BJ (cell line): ENCODE measurements around the gene PTGER1. TPM values are rescaled to one million over a fixed set of nuclear protein-coding genes. Genes with fewer than 3 reads are reported as not detected.

Experiments
- CTCF ChIA-PET: fragments of 350-600 bp; formaldehyde crosslinking; extraction: SDS; loops from one replicate; lab custom pipeline; 2021; ENCODE audit warnings: antibody characterized with exemption, inconsistent platforms; lab: Yijun Ruan, JAX
- POLR2A ChIA-PET: fragments of 300-600 bp; sonication (Branson Sonifier 250); formaldehyde crosslinking; extraction: SDS; loops from one replicate; lab custom pipeline; 2021; ENCODE audit warnings: antibody characterized with exemption; lab: Charles Lee
- DNase-seq: peaks from one replicate; pipeline ENCODE4 v3.0.0-alpha.2; 2011; ENCODE audit warnings: low read depth
- H3K27me3 ChIP-seq: 2 replicates; pipeline ENCODE4 v1.6.0; 2011; ENCODE audit warnings: low read length; ENCODE audit not compliant: control insufficient read depth, insufficient read depth
- H3K36me3 ChIP-seq: 2 replicates; pipeline ENCODE4 v1.5.1; 2011; ENCODE audit warnings: low read length; ENCODE audit not compliant: control insufficient read depth, insufficient read depth
- H3K4me3 ChIP-seq: 2 replicates; pipeline ENCODE4 v1.5.1; 2011; ENCODE audit warnings: low read depth, mild to moderate bottlenecking, control low read depth, low read length
- polyA plus RNA-seq: library from polyadenylated mRNA; depleted of rRNA; stranded (reverse); fragments of >200 nt; gene quantifications from 2 replicates; pipeline ENCODE4 v1.2.3, GENCODE V29; 2011
- TF ChIP-seq, protein P1 (sequence below): IDR thresholded peaks from 2 replicates; pipeline ENCODE4 v1.5.1; 2011; ENCODE audit warnings: low read depth, mild to moderate bottlenecking, control low read depth, inconsistent platforms, low read length, moderate library complexity; ENCODE audit not compliant: insufficient read depth

The PTGER1 gene
- polyA plus RNA-seq, 1 experiment = 0.63 TPM

- Histone ChIP-seq H3K36me3 (peaks cover 12% of the 10 kb centered on the region), H3K4me3 (peak overlapping the region; percentile 92), H3K27me3 (no peaks in the 10 kb centered on the region)
- ChIA-PET POLR2A (interaction anchor here (1.3 kb wide), 1 partner anchor 23 kb away, joined by 5 read pairs; the partner anchor contains the start of gene DNAJB1), CTCF (interaction anchor here (0.6 to 4.9 kb wide), 6 partner anchors 9 to 834 kb away, joined by 3 to 32 read pairs (median 4); no protein-coding TSS in a partner anchor)
- no peak for DNase-seq
- TF ChIP-seq, protein P1, sequence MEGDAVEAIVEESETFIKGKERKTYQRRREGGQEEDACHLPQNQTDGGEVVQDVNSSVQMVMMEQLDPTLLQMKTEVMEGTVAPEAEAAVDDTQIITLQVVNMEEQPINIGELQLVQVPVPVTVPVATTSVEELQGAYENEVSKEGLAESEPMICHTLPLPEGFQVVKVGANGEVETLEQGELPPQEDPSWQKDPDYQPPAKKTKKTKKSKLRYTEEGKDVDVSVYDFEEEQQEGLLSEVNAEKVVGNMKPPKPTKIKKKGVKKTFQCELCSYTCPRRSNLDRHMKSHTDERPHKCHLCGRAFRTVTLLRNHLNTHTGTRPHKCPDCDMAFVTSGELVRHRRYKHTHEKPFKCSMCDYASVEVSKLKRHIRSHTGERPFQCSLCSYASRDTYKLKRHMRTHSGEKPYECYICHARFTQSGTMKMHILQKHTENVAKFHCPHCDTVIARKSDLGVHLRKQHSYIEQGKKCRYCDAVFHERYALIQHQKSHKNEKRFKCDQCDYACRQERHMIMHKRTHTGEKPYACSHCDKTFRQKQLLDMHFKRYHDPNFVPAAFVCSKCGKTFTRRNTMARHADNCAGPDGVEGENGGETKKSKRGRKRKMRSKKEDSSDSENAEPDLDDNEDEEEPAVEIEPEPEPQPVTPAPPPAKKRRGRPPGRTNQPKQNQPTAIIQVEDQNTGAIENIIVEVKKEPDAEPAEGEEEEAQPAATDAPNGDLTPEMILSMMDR = no peak
These were observed 20.5 kb upstream of the PTGER1 start for GRCh38 chr19:14495672-14496028.

DNA sequence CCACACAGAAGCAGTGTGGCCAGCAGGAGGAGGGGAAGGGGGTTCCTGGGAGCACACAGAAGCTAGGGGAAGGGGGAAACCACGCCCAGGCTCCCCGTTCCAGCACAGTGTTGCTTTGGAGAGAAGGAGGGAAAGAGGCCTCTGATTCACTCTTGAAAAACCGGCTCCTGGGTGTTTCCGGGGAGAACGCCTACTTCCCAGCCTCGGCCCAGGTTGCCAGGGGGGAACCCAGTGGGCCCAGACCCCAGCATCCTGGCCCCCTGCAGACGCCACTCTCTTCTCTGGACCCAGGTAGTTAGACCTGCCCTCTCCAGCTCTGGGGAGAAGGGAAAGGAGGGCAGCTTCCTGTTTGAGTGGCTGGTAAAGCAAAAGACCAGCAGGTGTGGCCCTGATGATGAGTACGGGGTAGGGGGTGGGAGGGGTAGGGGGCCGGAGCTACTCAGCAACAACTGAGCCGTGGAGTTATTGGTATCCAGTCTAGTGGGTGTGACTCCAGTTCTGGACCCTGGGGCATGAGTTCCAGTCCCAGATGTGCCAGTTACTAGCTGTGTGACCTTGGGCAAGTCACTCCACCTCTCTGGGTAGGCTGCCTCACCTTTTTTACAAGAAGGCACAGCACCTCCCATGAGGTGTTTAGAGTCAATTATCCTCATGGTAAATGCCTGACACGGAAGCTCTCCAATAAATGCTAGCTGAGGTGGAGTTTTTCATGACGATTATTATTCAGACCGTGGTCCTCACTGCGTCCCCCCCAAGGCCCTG lies 19.9 kb upstream of the PTGER1 start:
- TF ChIP-seq, protein P1 = no peak
- Histone ChIP-seq H3K4me3 (peak overlapping the region; percentile 92), H3K27me3 (no peaks in the 10 kb centered on the region), H3K36me3 (peaks cover 12% of the 10 kb centered on the region)
- no peak for DNase-seq
- ChIA-PET POLR2A (interaction anchor here (1.3 kb wide), 1 partner anchor 23 kb away, joined by 5 read pairs; the partner anchor contains the start of gene DNAJB1), CTCF (interaction anchor here (0.6 to 4.9 kb wide), 8 partner anchors 9 to 834 kb away, joined by 3 to 32 read pairs (median 4); no protein-coding TSS in a partner anchor)

DNA sequence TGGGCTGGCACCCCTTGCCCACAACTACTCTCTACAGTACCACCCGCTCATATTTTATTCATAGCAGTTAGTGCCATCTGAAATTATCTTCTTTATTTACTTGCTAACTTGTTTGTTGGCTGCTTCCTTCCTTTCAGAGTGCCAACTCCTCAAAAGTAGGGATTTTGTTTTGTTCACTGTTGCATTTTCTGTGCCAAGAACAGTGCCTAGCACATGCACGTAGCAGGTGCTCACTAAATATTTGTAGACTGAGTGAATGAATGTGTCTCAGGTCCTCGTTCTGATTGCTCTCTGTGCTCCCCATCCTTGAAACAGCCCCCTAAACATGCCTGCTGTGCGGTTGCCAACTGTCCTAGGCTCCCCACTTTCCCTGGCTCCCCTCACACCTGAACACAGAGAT lies 19.3 kb upstream of the PTGER1 start:
- Histone ChIP-seq H3K27me3 (no peaks in the 10 kb centered on the region), H3K4me3 (peak overlapping the region; percentile 92), H3K36me3 (peaks cover 12% of the 10 kb centered on the region)
- no peak for DNase-seq
- TF ChIP-seq, protein P1 = no peak
- ChIA-PET POLR2A (no interaction called here), CTCF (interaction anchor here (1.0 to 4.9 kb wide), 3 partner anchors 9 to 15 kb away, joined by 3 to 32 read pairs (median 5); no protein-coding TSS in a partner anchor)

DNA sequence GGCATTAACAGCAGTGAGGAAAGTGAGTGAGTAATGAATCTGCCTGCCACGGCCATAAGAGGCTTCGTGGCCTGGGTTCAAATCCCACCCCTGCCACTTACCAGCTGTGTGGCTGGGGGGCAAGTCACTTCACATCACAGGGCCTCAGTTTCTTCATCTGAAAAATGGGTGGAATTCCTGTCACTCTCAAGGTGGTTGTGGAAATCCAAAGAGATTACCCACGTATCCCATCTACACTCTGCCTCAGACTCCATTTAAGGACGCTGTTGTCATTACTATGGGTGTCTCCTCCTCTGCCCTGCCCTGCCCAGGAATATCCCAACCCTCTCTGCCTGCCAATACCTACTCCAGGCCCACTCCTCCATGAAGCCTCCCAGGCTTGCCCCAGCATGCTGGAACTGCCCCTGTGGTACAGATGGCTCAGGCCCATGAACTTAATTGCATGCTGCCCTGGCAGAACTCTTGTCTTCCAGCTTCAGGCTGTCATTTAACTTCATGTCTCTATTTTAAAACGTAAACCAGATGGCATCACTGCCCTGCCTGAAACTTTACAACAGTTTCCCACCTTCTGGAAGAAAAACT lies 17.7 kb upstream of the PTGER1 start:
- H3K4me3 ChIP-seq = no peak overlapping the region
- H3K27me3 ChIP-seq = no peaks in the 10 kb centered on the region
- H3K36me3 ChIP-seq = peaks cover 16% of the 10 kb centered on the region
- CTCF ChIA-PET = interaction anchor here (1.3 to 4.9 kb wide), 3 partner anchors 13 to 18 kb away, joined by 3 to 32 read pairs (median 11); partner anchors contain the start of gene PTGER1
- POLR2A ChIA-PET = no interaction called here
- no peak for DNase-seq
- TF ChIP-seq, protein P1 = no peak

GRCh38 chr19:14487370-14488125 lies 12.4 kb upstream of the PTGER1 start:
- CTCF ChIA-PET = interaction anchor here (1.6 to 3.5 kb wide), 3 partner anchors 8 to 15 kb away, joined by 4 to 15 read pairs (median 10); partner anchors contain the start of gene PTGER1
- no peak for DNase-seq

More at GRCh38 chr19:14487370-14488125, 12.4 kb upstream of the PTGER1 start:
- POLR2A ChIA-PET = no interaction called here
- TF ChIP-seq, protein P1 = no peak
- H3K4me3 ChIP-seq = no peak overlapping the region
- no peaks in the 10 kb centered on the region for H3K27me3 ChIP-seq
- H3K36me3 ChIP-seq = peaks cover 15% of the 10 kb centered on the region
